Stomach (tissue), 9 donors: ENCODE data around the gene TXNRD3. TPM values are rescaled to one million over a fixed set of nuclear protein-coding genes. Genes with fewer than 3 reads are reported as not detected.

ENCODE experiments used
- DNase-seq, 2 donors: peaks; one replicate each; pipeline versions ENCODE4 v3.0.0 to v3.0.0-alpha.2; 2013 to 2019
- H3K27ac ChIP-seq, 5 donors: fragments of 200-600 bp in 4 of 5; sonication (generic) in 4 of 5; one replicate each; pipeline ENCODE4 v1.5.1; 2013 to 2019; ENCODE audit warnings: mild to moderate bottlenecking in 1 of 5, moderate library complexity in 1 of 5
- H3K27me3 ChIP-seq, 3 donors: fragments of 200-600 bp; sonication (generic); one replicate each; pipeline ENCODE4 v1.5.1; 2017 to 2019; ENCODE audit warnings: mixed run types in 1 of 3
- H3K36me3 ChIP-seq, 4 donors: fragments of 200-600 bp; sonication (generic); 1 replicate in 3 of 4; 2 replicates in 1 of 4; pipeline ENCODE4 v1.5.1; 2016 to 2019
- H3K4me1 ChIP-seq, 4 donors: fragments of 200-600 bp; sonication (generic); one replicate each; pipeline ENCODE4 v1.5.1; 2016 to 2019
- H3K4me3 ChIP-seq, 4 donors: fragments of 200-600 bp; sonication (generic) in 3 of 4; one replicate each; pipeline ENCODE4 v1.5.1; 2016 to 2019; ENCODE audit warnings: mild to moderate bottlenecking in 1 of 4
- H3K9me3 ChIP-seq, 4 donors: fragments of 200-600 bp; sonication (generic); one replicate each; pipeline ENCODE4 v1.5.1; 2016 to 2019
- CTCF ChIP-seq, 7 experiments: fragments of 450-650 bp in 4 of 7; fragments of 200-600 bp in 3 of 7; sonication (generic) in 3 of 7; IDR thresholded peaks; one replicate each; pipeline ENCODE4 v1.5.1; 2016 to 2019; ENCODE audit warnings: antibody characterized with exemption in 7 of 7, control low read depth in 2 of 7, mild to moderate bottlenecking in 1 of 7
- EP300 ChIP-seq: sonication (generic); formaldehyde crosslinking; IDR thresholded peaks from one replicate; pipeline ENCODE4 v1.6.1; 2017; ENCODE audit warnings: antibody characterized with exemption
- POLR2A ChIP-seq, 4 donors: fragments of 450-650 bp; IDR thresholded peaks; one replicate each; pipeline ENCODE4 v1.6.1; 2016; ENCODE audit warnings: antibody characterized with exemption in 4 of 4, control low read depth in 2 of 4, mild to moderate bottlenecking in 1 of 4, moderate library complexity in 1 of 4
- POLR2AphosphoS5 ChIP-seq, 3 donors: sonication (generic); formaldehyde crosslinking; IDR thresholded peaks; one replicate each; pipeline ENCODE4 v1.6.1; 2016; ENCODE audit warnings: antibody characterized with exemption in 3 of 3
- whole genome bisulfite sequencing, 5 donors: extraction: QIAGEN DNeasy Blood & Tissue Kit in 3 of 5; methylation state at CpG; one replicate each; pipeline versions ENCODE4 v1.1.5 to v1.1.7; 2013 to 2018; 5-methylcytosine and 5-hydroxymethylcytosine counted together
- intact Hi-C: fragments of 100-400 bp; cut with DNase I; formaldehyde crosslinking; loops from one replicate; pipeline ENCODE4 v1.15.1; 2023; ENCODE audit warnings: low total_unique reads
- polyA plus RNA-seq, 3 donors: library from polyadenylated mRNA; stranded (reverse); fragments of 200-250 nt; gene quantifications; one replicate each; pipeline ENCODE4 v1.2.3, GENCODE V29; 2013
- total RNA-seq, 5 donors: library from RNA; depleted of rRNA; stranded (reverse); fragments of >200 nt; gene quantifications; one replicate each; pipeline versions ENCODE4 v1.1.0 to v1.2.3, GENCODE V29; 2014 to 2016
- donor health status: healthy with polysubstance abuse.
- donor health status: Bipolar disorder and iron deficiency.
- donor health status: healthy.

Gene TXNRD3
- total and polyA plus RNA-seq, 8 donors: 0.58 to 62.3 (median 9.5) TPM

- Histone ChIP-seq H3K4me3 (no peak overlapping the region), H3K9me3 (no peaks in the 10 kb centered on the region), H3K36me3 (no peaks in the 10 kb centered on the region), H3K27me3 (peaks cover 0 to 29% (median 0%) of the 10 kb centered on the region in 3 donors), H3K4me1 (no peaks in the 10 kb centered on the region), H3K27ac (no peak overlapping the region)
- 85 to 90% (median 87%) methylated on average over 15 of the region's 15 CpGs for WGBS, 5 donors
- no peak for TF ChIP-seq EP300
- no peak for TF ChIP-seq POLR2AphosphoS5 (IDR thresholded peaks at IDR 0.05)
- no peak for TF ChIP-seq POLR2A (IDR thresholded peaks at IDR 0.05)
- no peak for TF ChIP-seq CTCF (IDR thresholded peaks at IDR 0.05)
- intact Hi-C loops: no loop called here
- DNase-seq: no peak
These were observed 12.0 kb upstream of the TXNRD3 start for GRCh38 chr3:126666658-126667528.

- Histone ChIP-seq H3K27me3 (peaks cover 0 to 37% (median 3%) of the 10 kb centered on the region in 3 donors), H3K36me3 (no peaks in the 10 kb centered on the region), H3K27ac (no peak overlapping the region), H3K9me3 (no peaks in the 10 kb centered on the region), H3K4me3 (no peak overlapping the region), H3K4me1 (no peaks in the 10 kb centered on the region)
- DNase-seq: no peak
- TF ChIP-seq CTCF (IDR thresholded peaks at IDR 0.05): no peak
- TF ChIP-seq POLR2A (IDR thresholded peaks at IDR 0.05): no peak
- TF ChIP-seq POLR2AphosphoS5 (IDR thresholded peaks at IDR 0.05): no peak
- TF ChIP-seq EP300: no peak
- intact Hi-C loops: no loop called here
- 81 to 88% (median 82%) methylated on average over 10 to 15 of the region's 15 CpGs for WGBS, 5 donors
These were observed 11.2 kb upstream of the TXNRD3 start for GRCh38 chr3:126665959-126666657.

GRCh38 chr3:126665221-126665936 is 10.5 kb upstream of the TXNRD3 start:
- no peak overlapping the region for H3K4me3 ChIP-seq
- peaks cover 0 to 44% (median 11%) of the 10 kb centered on the region in 3 donors for H3K27me3 ChIP-seq
- DNase-seq: no peak
- H3K27ac ChIP-seq: no peak overlapping the region
- intact Hi-C loops: no loop called here
- no peaks in the 10 kb centered on the region for H3K36me3 ChIP-seq
- H3K9me3 ChIP-seq: no peaks in the 10 kb centered on the region
- WGBS, 5 donors: 62 to 84% (median 78%) methylated on average over 4 to 6 of the region's 6 CpGs
- H3K4me1 ChIP-seq: no peaks in the 10 kb centered on the region
- TF ChIP-seq CTCF (IDR thresholded peaks at IDR 0.05) (no peak), POLR2A (IDR thresholded peaks at IDR 0.05) (no peak), EP300 (no peak), POLR2AphosphoS5 (IDR thresholded peaks at IDR 0.05) (no peak)

GRCh38 chr3:126664591-126665214 is 9.8 kb upstream of the TXNRD3 start:
- intact Hi-C loops: no loop called here
- 30 to 67% (median 33%) methylated on average over 5 of the region's 5 CpGs for WGBS, 5 donors

More at GRCh38 chr3:126664591-126665214, 9.8 kb upstream of the TXNRD3 start:
- Histone ChIP-seq H3K36me3 (no peaks in the 10 kb centered on the region), H3K4me1 (no peaks in the 10 kb centered on the region), H3K4me3 (no peak overlapping the region), H3K9me3 (no peaks in the 10 kb centered on the region), H3K27ac (no peak overlapping the region), H3K27me3 (peaks cover 0 to 50% (median 17%) of the 10 kb centered on the region in 3 donors)
- TF ChIP-seq CTCF (IDR thresholded peaks at IDR 0.05): no peak
- TF ChIP-seq POLR2AphosphoS5 (IDR thresholded peaks at IDR 0.05): no peak
- no peak for TF ChIP-seq POLR2A (IDR thresholded peaks at IDR 0.05)
- no peak for TF ChIP-seq EP300
- DNase-seq: no peak
